LNCaP clone FGC (cell line): ENCODE measurements around the gene PARS2.

Source experiments
- DNase-seq: peaks from one replicate; pipeline ENCODE4 v3.0.0-alpha.2; 2011; ENCODE audit warnings: low read depth
- H3K4me3 ChIP-seq: 2 replicates; pipeline ENCODE4 v1.5.1; 2011; ENCODE audit warnings: mild to moderate bottlenecking, low read depth, low read length, control low read depth
- CTCF ChIP-seq: IDR thresholded peaks from 2 replicates; pipeline ENCODE4 v1.5.1; 2012; ENCODE audit warnings: mild to moderate bottlenecking; ENCODE audit not compliant: control insufficient read depth, insufficient read depth; ENCODE audit errors: extremely low read depth

The PARS2 gene

GRCh38 chr1:54711536-54711935, 52.8 kb downstream of the PARS2 start:
- no peak for TF ChIP-seq CTCF
- H3K4me3 ChIP-seq = no peak overlapping the region
- no peak for DNase-seq

GRCh38 chr1:54710841-54711240, 53.5 kb downstream of the PARS2 start:
- no peak overlapping the region for H3K4me3 ChIP-seq
- no peak for TF ChIP-seq CTCF
- no peak for DNase-seq

GRCh38 chr1:54710434-54710833, 53.9 kb downstream of the PARS2 start:
- TF ChIP-seq CTCF = no peak
- no peak for DNase-seq
- H3K4me3 ChIP-seq = no peak overlapping the region

- no peak overlapping the region for H3K4me3 ChIP-seq
- TF ChIP-seq CTCF = no peak
- no peak for DNase-seq
Observed at GRCh38 chr1:54709547-54710292, 54.6 kb downstream of the PARS2 start.

- TF ChIP-seq CTCF = no peak
- H3K4me3 ChIP-seq = no peak overlapping the region
- DNase-seq = no peak
Observed at GRCh38 chr1:54708385-54708784, 55.9 kb downstream of the PARS2 start.
